A673 (cell line): ENCODE results near the gene VSTM4.

ENCODE experiments used
- EZH2 ChIP-seq: fragments of 200-600 bp; sonication (generic); IDR thresholded peaks from 2 replicates; pipeline ENCODE4 v1.6.1; 2017; ENCODE audit warnings: borderline replicate concordance, low read depth, mild to moderate bottlenecking, mixed read lengths, antibody characterized with exemption, low read length; ENCODE audit not compliant: poor library complexity, severe bottlenecking
- TF ChIP-seq, protein P1 (sequence below): fragments of 300-800, 200-600 bp; sonication (generic); conservative IDR thresholded peaks from 2 replicates; pipeline ENCODE4 v1.5.1; 2017; ENCODE audit warnings: low read depth, mild to moderate bottlenecking, antibody characterized with exemption, low read length, moderate library complexity, mixed read lengths

DNA sequence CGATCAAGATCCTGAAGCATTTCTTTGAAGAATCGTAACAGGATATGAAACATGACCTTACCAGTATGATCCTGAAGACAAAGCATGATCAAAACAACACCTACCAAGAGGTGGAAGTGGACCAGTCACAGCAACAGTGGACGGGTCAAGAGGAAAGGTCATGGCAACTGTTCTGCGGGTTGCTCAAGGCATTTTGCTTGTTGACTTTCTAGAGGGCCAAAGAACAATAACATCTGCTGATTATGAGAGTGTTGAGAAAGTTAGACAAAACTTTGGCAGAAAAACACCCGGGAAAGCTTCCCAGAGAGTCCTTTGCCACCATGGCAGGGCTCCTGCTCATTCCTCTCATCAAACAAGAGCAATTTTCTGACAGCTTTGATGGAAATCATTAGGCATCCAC, 110.1 kb downstream of the VSTM4 start:
- TF ChIP-seq, protein P1, sequence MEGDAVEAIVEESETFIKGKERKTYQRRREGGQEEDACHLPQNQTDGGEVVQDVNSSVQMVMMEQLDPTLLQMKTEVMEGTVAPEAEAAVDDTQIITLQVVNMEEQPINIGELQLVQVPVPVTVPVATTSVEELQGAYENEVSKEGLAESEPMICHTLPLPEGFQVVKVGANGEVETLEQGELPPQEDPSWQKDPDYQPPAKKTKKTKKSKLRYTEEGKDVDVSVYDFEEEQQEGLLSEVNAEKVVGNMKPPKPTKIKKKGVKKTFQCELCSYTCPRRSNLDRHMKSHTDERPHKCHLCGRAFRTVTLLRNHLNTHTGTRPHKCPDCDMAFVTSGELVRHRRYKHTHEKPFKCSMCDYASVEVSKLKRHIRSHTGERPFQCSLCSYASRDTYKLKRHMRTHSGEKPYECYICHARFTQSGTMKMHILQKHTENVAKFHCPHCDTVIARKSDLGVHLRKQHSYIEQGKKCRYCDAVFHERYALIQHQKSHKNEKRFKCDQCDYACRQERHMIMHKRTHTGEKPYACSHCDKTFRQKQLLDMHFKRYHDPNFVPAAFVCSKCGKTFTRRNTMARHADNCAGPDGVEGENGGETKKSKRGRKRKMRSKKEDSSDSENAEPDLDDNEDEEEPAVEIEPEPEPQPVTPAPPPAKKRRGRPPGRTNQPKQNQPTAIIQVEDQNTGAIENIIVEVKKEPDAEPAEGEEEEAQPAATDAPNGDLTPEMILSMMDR, result no peak
- TF ChIP-seq EZH2, result no peak
